CD14-positive monocyte (primary cell): ENCODE measurements around the gene NADK. TPM values are rescaled to one million over a fixed set of nuclear protein-coding genes. Genes with fewer than 3 reads are reported as not detected.

Source experiments
- DNase-seq, 3 donors: peaks; one replicate each; pipeline ENCODE4 v3.0.0-alpha.2; 2011 to 2022
- H2AFZ ChIP-seq: 2 replicates; pipeline ENCODE4 v1.6.0; 2012; ENCODE audit warnings: mild to moderate bottlenecking, low read depth, low read length, inconsistent platforms; ENCODE audit not compliant: insufficient read depth, poor library complexity, severe bottlenecking
- H3K27ac ChIP-seq, 2 donors: 1 replicate in 1 of 2; 2 replicates in 1 of 2; pipeline ENCODE4 v1.5.1; 2012 to 2013; ENCODE audit warnings: low read length in 2 of 2, control low read depth in 1 of 2, inconsistent platforms in 1 of 2, low read depth in 1 of 2, mild to moderate bottlenecking in 1 of 2
- H3K27me3 ChIP-seq, 2 donors: one replicate each; pipeline versions ENCODE4 v1.6.0 to v1.6.1; 2011 to 2013; ENCODE audit warnings: low read length in 2 of 2; ENCODE audit not compliant: control insufficient read depth in 2 of 2, insufficient read depth in 2 of 2
- H3K36me3 ChIP-seq, 2 donors: replicated peaks in 1 of 2; 1 replicate in 1 of 2; 2 replicates in 1 of 2; pipeline versions ENCODE4 v1.5.1 to v1.6.1; 2012 to 2013; ENCODE audit warnings: low read length in 2 of 2, control low read depth in 1 of 2, inconsistent platforms in 1 of 2, mild to moderate bottlenecking in 1 of 2; ENCODE audit not compliant: insufficient read depth in 2 of 2, control insufficient read depth in 1 of 2
- H3K4me1 ChIP-seq, 2 donors: 1 replicate in 1 of 2; 2 replicates in 1 of 2; pipeline versions ENCODE4 v1.5.1 to v1.6.1; 2012 to 2013; ENCODE audit warnings: low read length in 2 of 2, control low read depth in 1 of 2, inconsistent platforms in 1 of 2, mild to moderate bottlenecking in 1 of 2, moderate library complexity in 1 of 2; ENCODE audit not compliant: insufficient read depth in 2 of 2, control insufficient read depth in 1 of 2
- H3K4me2 ChIP-seq: replicated peaks from 2 replicates; pipeline ENCODE3; 2012; ENCODE audit warnings: low read length, moderate library complexity, mild to moderate bottlenecking; ENCODE audit not compliant: poor library complexity, severe bottlenecking; ENCODE audit errors: extremely low read depth
- H3K4me3 ChIP-seq, 3 experiments: fragments of 200-600 bp in 1 of 3; sonication (generic) in 1 of 3; replicated peaks in 1 of 3; 1 replicate in 2 of 3; 2 replicates in 1 of 3; pipeline ENCODE4 v1.5.1; 2011 to 2013; ENCODE audit warnings: low read length in 3 of 3, mild to moderate bottlenecking in 3 of 3, control low read depth in 2 of 3, low read depth in 2 of 3, inconsistent platforms in 1 of 3, moderate library complexity in 1 of 3
- H3K79me2 ChIP-seq: 2 replicates; pipeline ENCODE4 v1.6.0; 2012; ENCODE audit warnings: mild to moderate bottlenecking, control low read depth, inconsistent platforms, low read length, moderate library complexity; ENCODE audit not compliant: insufficient read depth
- H3K9ac ChIP-seq: 2 replicates; pipeline ENCODE4 v1.6.0; 2017; ENCODE audit warnings: low read length, mild to moderate bottlenecking; ENCODE audit not compliant: insufficient read depth, poor library complexity, severe bottlenecking
- H3K9me3 ChIP-seq, 2 donors: replicated peaks in 1 of 2; 1 replicate in 1 of 2; 2 replicates in 1 of 2; pipeline versions ENCODE4 v1.5.1 to v1.6.1; 2012 to 2013; ENCODE audit warnings: low read length in 2 of 2, control low read depth in 1 of 2; ENCODE audit not compliant: control insufficient read depth in 1 of 2, insufficient read depth in 1 of 2
- H4K20me1 ChIP-seq: 2 replicates; pipeline ENCODE4 v1.6.0; 2012; ENCODE audit warnings: mild to moderate bottlenecking, low read length, control low read depth, moderate library complexity; ENCODE audit not compliant: insufficient read depth
- H3K27ac Mint-ChIP-seq, 7 donors: one replicate each; pipeline ENCODE4 v1.8.0; 2020; ENCODE audit warnings: mild to moderate bottlenecking in 7 of 7, mixed read lengths in 7 of 7, moderate library complexity in 6 of 7, inconsistent platforms in 2 of 7
- H3K27me3 Mint-ChIP-seq, 3 donors: one replicate each; pipeline ENCODE4 v1.8.0; 2021 to 2022; ENCODE audit warnings: low read depth in 3 of 3, mild to moderate bottlenecking in 3 of 3, mixed read lengths in 3 of 3, moderate library complexity in 3 of 3, inconsistent platforms in 1 of 3
- H3K36me3 Mint-ChIP-seq, 2 donors: one replicate each; pipeline ENCODE4 v1.8.0; 2020; ENCODE audit warnings: mixed read lengths in 2 of 2, inconsistent platforms in 1 of 2, mild to moderate bottlenecking in 1 of 2
- H3K4me1 Mint-ChIP-seq: one replicate; pipeline ENCODE4 v1.8.0; 2020; ENCODE audit warnings: mild to moderate bottlenecking, mixed read lengths
- H3K4me3 Mint-ChIP-seq, 2 donors: one replicate each; pipeline ENCODE4 v1.8.0; 2020; ENCODE audit warnings: mild to moderate bottlenecking in 2 of 2, mixed read lengths in 2 of 2, moderate library complexity in 1 of 2
- H3K9me3 Mint-ChIP-seq, 7 donors: one replicate each; pipeline ENCODE4 v1.8.0; 2020 to 2022; ENCODE audit warnings: mixed read lengths in 7 of 7, mild to moderate bottlenecking in 6 of 7, moderate library complexity in 6 of 7, inconsistent platforms in 2 of 7
- WGBS: methylation state at CpG from one replicate; pipeline ENCODE4 v1.1.5; 2013; ENCODE audit warnings: missing lambda C conversion rate; ENCODE audit not compliant: insufficient coverage; 5-methylcytosine and 5-hydroxymethylcytosine counted together
- intact Hi-C, 2 donors: fragments of 100-400 bp; cut with micrococcal nuclease; formaldehyde crosslinking; loops; one replicate each; pipeline versions ENCODE4 v1.15.0 to v1.15.1; 2023
- polyA plus RNA-seq, 3 donors: library from polyadenylated mRNA; depleted of rRNA in 1 of 3; unstranded in 2 of 3; stranded (reverse) in 1 of 3; fragments of 300-500 nt in 2 of 3; fragments of >200 nt in 1 of 3; fragmentation: Illumina TruSeq in 2 of 3; gene quantifications; 1 replicate in 2 of 3; 2 replicates in 1 of 3; pipeline ENCODE4 v1.2.3, GENCODE V29; 2012 to 2021
- TF ChIP-seq, protein P1 (sequence below): fragments of 200-600 bp; IDR thresholded peaks from one replicate; pipeline ENCODE4 v1.8.0; 2022; ENCODE audit warnings: antibody characterized with exemption, mild to moderate bottlenecking

The NADK gene
- polyA plus RNA-seq, 3 donors: 175 to 425 (median 235) TPM

DNA sequence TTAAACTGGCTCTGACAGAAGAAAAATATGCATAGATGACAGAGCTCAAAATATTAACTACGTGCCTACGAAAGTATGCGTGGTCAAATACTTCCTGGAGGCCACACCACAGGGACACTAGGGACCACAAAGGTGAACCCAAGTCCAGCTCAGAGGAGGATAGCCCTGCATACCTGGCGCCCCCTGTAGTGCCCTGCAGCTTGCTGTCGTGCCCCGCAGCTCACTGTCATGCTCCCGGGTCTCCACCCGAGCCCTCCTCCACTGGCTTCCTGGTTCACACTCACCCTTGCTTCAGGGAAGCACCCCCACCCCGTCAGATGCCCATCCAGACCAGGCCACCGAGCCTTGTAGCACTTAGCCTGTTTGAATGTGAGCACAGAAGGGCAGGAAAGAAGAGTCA lies 16.7 kb upstream of the NADK start:
- Mint-ChIP-seq H3K27ac (peak overlapping the region; percentile 7 to 69 (median 42)), H3K36me3 (peaks cover 66 to 94% of the 10 kb centered on the region in 2 donors), H3K9me3 (no peaks in the 10 kb centered on the region), H3K4me3 (no peak overlapping the region), H3K27me3 (peaks cover 0 to 2% (median 0%) of the 10 kb centered on the region in 3 donors), H3K4me1 (peaks cover 8% of the 10 kb centered on the region)
- intact Hi-C loops: no loop called here
- H3K9me3 ChIP-seq: no peaks in the 10 kb centered on the region
- WGBS: 95% methylated on average over 6 of the region's 10 CpGs
- peaks cover 93% of the 10 kb centered on the region for H3K79me2 ChIP-seq
- peaks cover 72 to 98% of the 10 kb centered on the region in 2 donors for H3K36me3 ChIP-seq
- TF ChIP-seq, protein P1, sequence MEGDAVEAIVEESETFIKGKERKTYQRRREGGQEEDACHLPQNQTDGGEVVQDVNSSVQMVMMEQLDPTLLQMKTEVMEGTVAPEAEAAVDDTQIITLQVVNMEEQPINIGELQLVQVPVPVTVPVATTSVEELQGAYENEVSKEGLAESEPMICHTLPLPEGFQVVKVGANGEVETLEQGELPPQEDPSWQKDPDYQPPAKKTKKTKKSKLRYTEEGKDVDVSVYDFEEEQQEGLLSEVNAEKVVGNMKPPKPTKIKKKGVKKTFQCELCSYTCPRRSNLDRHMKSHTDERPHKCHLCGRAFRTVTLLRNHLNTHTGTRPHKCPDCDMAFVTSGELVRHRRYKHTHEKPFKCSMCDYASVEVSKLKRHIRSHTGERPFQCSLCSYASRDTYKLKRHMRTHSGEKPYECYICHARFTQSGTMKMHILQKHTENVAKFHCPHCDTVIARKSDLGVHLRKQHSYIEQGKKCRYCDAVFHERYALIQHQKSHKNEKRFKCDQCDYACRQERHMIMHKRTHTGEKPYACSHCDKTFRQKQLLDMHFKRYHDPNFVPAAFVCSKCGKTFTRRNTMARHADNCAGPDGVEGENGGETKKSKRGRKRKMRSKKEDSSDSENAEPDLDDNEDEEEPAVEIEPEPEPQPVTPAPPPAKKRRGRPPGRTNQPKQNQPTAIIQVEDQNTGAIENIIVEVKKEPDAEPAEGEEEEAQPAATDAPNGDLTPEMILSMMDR: no peak
- H3K4me2 ChIP-seq: no peak overlapping the region
- DNase-seq: no peak
- peaks cover 100% of the 10 kb centered on the region for H4K20me1 ChIP-seq
- H3K9ac ChIP-seq: no peak overlapping the region
- no peaks in the 10 kb centered on the region for H3K27me3 ChIP-seq
- peak overlapping the region in 1 of 2 donors; percentile 53 for H3K27ac ChIP-seq
- no peak overlapping the region for H2AFZ ChIP-seq
- H3K4me3 ChIP-seq: no peak overlapping the region
- H3K4me1 ChIP-seq: peaks cover 0 to 7% of the 10 kb centered on the region in 2 donors

DNA sequence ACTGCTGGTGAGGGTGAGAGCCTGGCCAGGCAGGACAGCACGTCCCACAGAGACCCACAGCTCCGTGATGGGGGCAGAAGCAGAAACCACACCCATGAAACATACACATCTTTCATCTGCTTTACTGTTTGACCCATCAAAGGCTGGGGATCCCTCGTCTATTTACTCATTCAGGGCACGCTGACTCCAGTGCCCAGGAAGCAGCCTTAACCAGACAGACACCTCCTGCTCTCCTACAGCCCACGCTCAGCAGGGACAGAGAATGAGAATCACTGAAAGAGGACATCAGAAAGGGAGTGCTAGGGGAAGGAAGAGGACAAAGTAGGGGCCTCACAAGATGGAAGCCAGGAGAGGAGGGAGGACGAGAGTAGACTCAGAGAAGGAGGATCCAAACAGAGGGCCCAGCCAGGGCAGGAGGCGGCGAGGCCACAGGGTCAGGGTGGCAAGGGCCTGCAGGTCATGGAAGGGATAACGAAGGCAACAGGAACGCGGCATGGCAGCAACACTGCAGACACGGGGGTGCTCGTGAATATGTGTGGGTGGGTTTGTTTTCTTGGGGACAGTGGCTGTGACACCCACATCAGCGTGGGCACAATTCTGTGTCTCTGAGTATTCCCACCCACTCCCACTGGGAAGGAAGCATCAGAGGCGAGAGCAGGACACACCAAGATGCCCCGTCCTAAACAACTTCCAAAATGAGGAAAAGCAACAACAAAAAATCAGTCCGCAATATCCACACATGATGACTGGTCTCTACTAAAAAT lies 15.4 kb upstream of the NADK start:
- Mint-ChIP-seq H3K27ac (peak overlapping the region; percentile 2 to 82 (median 62)), H3K4me1 (peaks cover 13% of the 10 kb centered on the region), H3K4me3 (no peak overlapping the region), H3K36me3 (peaks cover 69 to 96% of the 10 kb centered on the region in 2 donors), H3K9me3 (no peaks in the 10 kb centered on the region), H3K27me3 (peaks cover 0 to 2% (median 0%) of the 10 kb centered on the region in 3 donors)
- Histone ChIP-seq H2AFZ (no peak overlapping the region), H4K20me1 (peaks cover 100% of the 10 kb centered on the region), H3K4me1 (peaks cover 0 to 7% of the 10 kb centered on the region in 2 donors), H3K27ac (peak overlapping the region in 1 of 2 donors; percentile 48), H3K4me2 (no peak overlapping the region), H3K9ac (no peak overlapping the region), H3K9me3 (no peaks in the 10 kb centered on the region), H3K36me3 (peaks cover 74 to 99% of the 10 kb centered on the region in 2 donors), H3K4me3 (no peak overlapping the region), H3K27me3 (no peaks in the 10 kb centered on the region), H3K79me2 (peaks cover 91% of the 10 kb centered on the region)
- WGBS: over 99% methylated on average over 9 of the region's 17 CpGs
- TF ChIP-seq, protein P1: no peak
- DNase-seq: no peak
- intact Hi-C loops: no loop called here
